HG02763 (cell line): ENCODE results near the gene FOS.

Source experiments
- ATAC-seq: cut with Tn5 transposase; IDR thresholded peaks from one replicate; pipeline ENCODE4 v1.9.1; 2021; ENCODE audit warnings: mild to moderate bottlenecking, moderate library complexity; ENCODE audit not compliant: unreplicated experiment

FOS gene

GRCh38 chr14:75249958-75250336 lies 28.7 kb upstream of the FOS start:
- peak; percentile 23 for ATAC-seq

DNA sequence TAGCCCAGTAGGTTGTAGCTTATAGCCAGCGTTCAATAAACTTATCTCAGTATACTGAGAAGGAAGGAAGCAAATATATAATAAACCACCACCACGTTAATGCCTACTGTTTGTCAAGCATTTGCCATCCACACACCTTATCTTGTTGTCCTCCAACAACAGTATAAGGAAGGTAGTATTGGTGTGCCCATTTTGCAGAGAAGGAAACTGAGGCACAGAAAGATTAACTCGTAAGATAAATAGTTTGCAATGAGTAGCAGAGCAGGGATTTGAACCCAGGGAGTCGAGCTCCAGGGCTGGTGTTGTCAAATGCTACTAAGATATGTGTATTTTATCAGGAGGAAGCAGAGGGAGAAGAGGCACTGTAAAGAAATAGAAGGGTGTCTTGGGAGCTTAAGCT lies 27.8 kb upstream of the FOS start:
- no peak for ATAC-seq

DNA sequence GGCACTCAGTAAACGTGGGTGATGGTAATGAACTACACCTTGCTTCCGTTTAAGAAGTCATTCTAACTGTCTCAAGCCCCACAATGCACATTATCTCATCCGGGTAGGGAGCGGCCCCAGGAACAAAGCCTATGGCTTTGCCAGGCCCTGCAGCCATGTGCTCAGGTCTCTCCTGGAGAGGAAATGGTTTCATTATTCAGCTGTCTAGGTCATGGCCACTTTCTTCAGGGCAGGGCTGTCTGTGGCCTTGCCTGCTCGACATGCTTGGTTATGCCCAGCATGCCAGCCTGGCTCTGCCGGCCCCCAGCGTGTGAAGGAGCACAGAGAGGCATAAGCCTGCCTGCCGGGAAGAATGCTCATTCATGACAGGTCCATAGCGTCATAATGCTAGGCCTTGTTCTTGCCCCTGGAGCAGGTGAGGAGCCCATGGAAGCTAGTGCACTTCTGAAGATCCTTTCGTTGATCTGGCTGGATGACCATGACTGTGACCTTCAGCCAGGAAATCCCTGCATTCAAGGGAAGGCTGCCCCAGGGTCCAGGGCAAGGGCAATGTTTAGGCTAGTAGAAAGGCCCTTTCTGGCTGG lies 26.3 kb upstream of the FOS start:
- no peak for ATAC-seq

- ATAC-seq, result no peak
Measured at GRCh38 chr14:75254381-75254822, 24.2 kb upstream of the FOS start.

DNA sequence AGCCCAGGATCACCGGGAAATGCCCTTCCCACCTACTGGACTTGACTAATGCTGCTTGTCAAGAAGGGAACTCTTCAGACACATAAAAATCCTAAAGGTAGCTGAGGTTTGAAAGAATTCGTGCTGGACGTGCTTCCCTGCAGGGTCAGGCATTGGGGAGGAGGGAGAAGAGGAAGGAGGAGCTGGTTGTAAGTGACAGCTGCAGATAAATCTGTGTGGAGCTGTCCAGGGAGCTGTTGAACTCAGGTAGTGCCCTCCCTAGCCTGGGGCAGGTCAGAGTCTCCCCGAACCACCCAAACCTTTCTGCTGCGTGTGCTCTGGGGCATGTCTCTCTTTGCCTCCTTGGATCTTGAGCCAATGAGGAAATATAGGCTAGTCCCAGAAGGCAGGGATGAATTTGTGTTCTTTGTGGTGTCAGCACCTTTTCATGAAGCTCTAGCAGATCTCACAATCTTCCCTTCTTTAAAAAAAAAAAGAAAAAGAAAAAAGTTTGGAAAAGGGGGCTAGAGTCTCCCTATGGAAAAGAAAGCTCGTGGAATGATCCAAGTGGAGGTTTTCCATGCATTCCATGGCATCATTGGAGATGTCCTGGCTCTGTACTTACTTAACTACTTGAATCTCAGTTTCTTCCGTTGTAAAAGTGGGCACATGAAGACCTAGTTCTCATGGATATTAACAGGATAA lies 23.6 kb upstream of the FOS start:
- ATAC-seq, result no peak

DNA sequence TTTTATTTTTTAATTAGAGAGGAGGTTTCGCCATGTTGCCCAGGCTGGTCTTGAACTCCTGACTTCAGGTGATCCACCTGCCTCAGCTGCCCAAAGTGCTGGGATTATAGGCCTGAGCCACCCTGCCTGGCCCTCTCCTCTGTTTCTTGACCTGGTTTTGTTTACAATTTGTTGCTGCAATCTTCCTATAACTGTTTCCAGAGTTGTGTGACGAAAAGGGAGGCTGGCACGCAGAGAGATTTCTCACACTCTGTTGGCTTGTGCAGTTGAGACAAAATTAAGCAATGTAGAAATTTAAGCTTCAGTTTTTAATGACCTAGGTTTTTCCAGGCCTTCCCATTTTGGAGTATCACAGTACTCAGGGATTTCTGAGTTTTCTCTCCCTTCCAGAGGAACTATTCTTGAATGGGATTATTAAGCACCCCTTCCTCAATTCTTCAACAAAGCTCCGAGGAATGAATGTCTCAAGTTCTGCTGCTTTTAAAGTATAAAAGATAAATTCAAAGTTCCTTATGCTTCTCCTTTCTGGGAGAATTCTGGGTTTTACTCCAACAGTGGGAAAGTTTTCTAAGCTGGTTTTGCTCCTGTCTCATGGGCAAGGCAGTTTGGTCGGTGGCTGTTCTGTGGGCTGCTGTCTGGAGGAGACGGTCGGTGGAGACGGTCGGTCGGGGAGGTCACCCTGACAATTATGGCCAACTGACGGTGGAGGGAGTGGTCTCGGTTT lies 20.4 kb upstream of the FOS start:
- ATAC-seq, result no peak

DNA sequence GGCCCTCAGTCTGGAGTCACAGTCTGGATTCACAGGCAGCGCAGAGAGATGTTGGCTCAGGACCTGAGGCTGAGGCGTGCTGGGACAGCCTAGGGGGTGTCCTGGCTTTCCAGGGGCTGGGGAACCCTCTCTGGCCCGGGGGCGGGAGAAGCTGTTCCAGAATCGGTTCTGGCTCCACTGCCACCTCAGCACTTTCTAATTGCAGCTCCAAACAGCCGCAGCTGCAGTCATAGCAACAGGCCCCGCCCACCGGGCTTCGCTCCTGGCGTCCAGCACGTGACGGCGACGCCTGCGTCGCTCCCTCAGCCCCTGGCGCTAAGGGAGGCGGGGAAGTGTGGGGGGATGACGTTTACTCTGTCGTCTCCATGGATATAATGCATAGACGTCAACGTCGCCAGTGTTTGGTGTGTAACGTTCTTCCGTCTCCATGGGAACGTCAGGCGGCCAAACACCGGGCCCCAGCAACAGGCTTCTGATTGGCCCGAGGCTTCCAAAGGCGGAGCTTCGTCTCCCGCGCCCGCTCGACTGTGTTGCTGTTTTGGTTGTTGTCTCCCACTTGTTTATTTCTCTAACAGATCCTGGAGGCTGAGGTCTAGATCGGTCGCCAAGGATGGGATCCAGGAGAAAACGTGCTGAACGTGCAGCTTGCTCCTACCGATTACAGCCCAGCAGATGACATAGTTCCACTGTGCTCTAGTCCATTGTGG lies 19.7 kb upstream of the FOS start:
- peak; percentile 97 for ATAC-seq

- ATAC-seq, result no peak
Measured at GRCh38 chr14:75259510-75259855, 19.1 kb upstream of the FOS start.

DNA sequence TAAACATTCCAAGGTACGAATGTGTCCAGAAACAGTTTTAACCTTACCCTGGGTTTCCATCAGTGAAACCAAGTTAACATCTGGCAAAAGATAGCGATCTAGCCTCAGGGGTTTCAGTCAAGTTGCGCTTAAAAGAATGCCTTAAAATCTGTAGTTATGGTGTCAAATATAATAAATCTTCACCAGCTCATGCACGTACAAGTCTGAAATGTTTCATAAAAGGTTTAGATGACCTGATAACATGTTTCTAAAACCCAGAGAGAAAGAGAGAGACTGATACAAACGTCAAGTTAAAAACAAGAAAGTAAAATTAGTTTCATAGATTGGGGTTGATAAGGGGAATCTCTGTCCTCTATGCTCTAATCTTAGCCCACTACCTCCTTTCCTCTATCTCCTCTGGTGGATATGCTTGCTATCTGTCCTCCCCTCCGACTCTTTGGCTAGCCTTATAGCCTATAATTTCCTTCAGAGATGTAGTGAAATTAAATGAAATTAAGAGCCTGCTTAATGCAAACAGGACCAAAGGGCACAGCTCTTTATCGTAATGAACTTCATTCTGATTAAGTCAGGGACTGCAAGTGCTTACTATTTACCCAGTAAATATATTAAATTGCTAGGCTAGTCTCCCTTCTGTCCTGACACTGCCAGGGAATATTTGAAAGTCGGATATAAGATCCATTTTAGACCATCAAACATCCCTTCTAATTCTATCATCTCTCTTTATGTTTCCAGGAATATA lies 18.4 kb upstream of the FOS start:
- no peak for ATAC-seq

GRCh38 chr14:75261820-75262219 lies 16.8 kb upstream of the FOS start:
- ATAC-seq, result no peak

DNA sequence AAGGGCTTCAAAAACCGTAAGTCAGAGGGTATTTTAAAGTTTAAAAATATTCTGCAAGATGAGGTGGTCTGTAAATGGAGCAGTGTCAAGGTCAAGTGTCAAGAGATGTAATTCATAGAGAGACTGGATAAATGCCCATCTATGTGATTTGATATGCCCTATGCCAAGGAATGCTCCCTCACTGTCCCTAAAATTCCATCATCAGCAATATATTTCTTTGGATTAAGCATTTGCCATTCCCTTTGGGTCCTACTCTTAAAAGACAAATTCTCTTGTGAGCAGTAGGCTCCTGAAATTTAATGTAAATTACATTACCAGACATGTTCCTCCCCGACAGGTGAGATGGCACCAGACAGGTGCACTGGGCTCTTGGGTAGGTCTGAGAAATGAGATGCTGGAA lies 16.0 kb upstream of the FOS start:
- ATAC-seq, result no peak

DNA sequence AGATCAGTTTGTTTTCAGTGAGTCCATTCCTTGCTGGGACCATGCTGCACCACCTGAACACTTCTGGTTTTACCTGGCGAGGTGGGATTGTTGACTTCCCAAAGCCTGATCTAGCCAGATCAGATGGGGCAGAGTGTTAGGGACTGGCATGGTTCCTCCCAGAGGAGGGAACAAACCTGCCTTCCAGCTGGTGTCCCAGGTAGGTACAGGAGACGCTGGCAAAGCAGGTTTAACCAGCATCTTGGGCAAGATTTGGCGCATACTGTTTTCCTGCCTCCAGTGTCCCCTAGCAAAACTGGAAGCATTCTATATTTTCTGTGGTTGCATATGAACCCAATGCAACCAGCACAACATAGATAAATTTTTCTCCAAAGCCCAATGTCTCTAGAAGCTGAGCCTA lies 14.6 kb upstream of the FOS start:
- ATAC-seq, result no peak

DNA sequence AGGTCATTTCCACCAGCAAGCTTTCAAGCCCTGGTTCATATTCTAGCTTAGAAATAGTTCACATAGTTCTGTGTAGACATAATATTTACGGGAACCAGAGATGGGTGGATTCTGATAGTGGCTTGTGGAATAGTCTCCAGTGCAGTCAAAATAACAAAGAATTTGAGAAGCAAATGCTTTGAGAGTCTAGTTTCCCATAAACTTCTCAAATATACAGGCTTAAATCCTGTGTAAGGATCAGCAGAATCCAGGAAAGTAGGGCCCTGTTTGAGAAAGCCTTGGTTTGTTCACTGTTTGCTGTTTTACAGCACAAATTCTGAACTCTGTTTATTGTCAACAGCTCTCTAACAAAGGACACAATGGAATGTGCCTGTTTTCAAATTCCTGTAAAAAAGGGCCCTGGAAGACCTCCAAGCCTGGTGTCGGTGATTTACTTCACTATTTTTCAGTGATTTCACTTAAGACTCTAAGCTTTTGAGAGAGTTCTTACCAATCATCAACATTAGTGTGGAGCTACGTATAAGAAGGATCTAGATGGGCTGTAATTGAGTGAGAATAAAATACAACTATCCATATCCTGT lies 11.4 kb upstream of the FOS start:
- no peak for ATAC-seq

- ATAC-seq, result no peak
Measured at GRCh38 chr14:75268633-75269550, 9.7 kb upstream of the FOS start.

DNA sequence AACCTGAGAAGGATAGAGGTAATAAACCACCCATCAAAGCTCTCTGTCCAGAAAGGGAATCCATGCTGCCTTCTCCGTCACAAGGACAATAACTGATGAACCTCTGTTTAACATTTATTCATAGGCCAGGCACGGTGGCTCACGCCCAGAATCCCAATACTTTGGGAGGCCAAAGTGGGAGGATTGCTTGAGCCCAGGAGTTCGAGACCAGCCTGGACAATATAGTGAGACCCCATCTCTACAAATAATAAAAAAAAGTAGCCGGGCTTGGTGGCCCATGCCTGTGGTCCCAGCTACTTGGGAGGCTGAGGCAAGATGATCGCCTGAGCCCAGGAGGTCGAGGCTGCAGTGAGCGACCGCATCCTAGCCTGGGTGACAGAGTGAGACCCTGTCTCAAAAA lies 7.1 kb upstream of the FOS start:
- ATAC-seq, result no peak

DNA sequence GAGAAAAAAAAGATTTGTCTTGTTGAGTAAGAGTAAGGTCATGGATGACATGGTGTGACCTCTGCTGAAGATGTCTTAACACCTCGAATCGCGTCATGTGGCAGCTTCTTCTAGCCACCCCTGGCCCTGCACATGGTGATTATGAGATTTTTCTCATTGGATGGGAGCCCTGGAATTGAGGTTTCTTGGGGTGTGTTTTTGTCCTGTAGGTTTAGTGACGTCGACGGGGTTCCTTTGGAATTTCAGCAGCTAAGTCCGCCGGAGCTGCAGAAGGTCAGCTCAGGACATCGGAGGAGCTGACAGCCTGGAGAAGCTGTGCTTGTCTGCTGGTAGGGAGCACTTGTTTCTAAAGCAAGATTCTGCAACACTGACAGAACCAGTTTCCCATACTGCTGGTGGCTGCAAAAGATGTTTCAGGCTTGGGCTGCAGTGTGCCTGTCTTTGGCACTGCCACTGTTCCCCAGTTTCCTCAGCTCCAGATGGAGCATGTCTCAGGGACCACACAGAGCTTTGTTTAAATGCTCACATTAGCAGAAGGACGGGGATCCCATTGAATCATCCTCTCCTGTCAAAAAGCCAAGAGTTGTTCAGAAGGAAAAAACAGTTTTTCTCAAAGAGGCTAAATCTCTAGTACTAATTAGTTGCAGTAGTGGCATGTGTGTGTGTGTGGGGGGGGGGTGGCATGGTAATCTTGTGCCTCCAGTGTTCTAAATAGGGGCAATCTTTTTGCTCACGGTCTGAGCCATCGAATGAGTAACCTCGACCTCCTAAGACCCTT lies 5.2 kb upstream of the FOS start:
- ATAC-seq, result no peak

GRCh38 chr14:75274050-75274898 lies 4.4 kb upstream of the FOS start:
- no peak for ATAC-seq
